IPS-18c (cell line): ENCODE measurements around the gene ZNF213.

ENCODE experiments used
- H3K4me3 ChIP-seq: 2 replicates; pipeline ENCODE4 v1.7.0; 2013; ENCODE audit warnings: low read depth, mild to moderate bottlenecking, low read length, moderate library complexity; ENCODE audit not compliant: insufficient read depth
- H3K9me3 ChIP-seq: one replicate; pipeline ENCODE4 v1.6.1; 2013; ENCODE audit warnings: mild to moderate bottlenecking, low read length, moderate library complexity; ENCODE audit not compliant: control insufficient read depth, insufficient read depth

Gene ZNF213

GRCh38 chr16:3098459-3099394, 36.1 kb upstream of the ZNF213 start, which contains the start of gene ZSCAN10:
ZSCAN10 (minus strand) TSS chr16:3099294; CDS start chr16:3092937, 6,357 bp downstream.
- Histone ChIP-seq H3K9me3 (no peaks in the 10 kb centered on the region), H3K4me3 (peak within 1 kb of the TSS; percentile 95)

DNA sequence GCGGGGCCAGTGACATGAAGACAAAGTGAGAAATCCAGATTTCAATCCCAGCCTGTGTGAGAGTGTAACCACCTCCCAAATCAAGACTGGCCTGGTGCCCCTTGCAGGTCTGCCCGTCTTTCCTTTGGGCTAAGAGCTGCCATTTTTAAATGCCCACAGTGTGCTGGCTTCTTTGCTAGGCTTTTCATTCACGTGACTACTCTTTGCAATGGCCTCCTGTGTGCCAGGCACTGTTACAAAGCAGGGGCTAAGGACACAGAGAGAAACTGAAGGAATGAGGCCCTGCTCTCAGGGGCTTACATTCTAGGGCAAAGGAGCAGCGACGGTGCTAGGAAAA, 35.5 kb upstream of the ZNF213 start:
- peak overlapping the region; percentile 95 for H3K4me3 ChIP-seq
- no peaks in the 10 kb centered on the region for H3K9me3 ChIP-seq

DNA sequence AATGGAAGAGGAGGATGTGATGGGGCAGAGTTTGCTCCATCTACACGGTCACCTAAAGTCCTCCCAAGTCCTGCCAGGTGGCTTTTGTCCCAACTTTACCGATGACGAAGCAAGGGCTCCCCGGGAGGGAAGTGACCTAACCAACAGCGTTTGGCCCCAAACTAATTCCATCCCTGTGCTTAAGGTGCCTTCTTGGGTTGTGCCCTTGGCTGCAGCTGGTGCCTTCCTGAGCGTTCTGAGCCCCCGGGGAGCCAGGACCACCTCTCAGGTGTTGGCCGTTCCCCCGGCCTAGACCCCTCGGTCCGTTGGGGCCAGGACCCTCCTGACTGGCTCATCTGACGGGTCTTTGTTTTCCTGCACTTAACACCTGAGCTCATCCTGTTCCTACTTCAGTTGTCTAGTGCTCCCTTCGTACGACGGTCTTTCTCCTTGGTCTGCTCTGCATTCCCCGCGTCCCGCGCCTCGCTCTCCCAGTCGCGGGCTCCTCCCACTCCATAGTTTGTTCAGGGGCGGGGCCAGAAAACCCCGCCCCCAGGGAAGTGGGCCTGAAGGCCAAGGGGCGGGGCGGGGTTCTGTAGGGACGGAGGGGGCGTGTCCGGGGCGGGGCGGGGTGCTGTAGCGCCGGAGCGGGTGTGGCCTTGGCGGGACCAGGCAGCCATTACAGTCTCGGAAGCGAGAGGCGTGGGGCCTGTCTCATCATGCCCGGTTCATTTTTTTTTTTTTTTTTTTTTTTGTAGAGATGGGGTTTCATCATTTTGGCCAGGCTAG, 34.9 kb upstream of the ZNF213 start:
- peak overlapping the region; percentile 95 for H3K4me3 ChIP-seq
- H3K9me3 ChIP-seq = no peaks in the 10 kb centered on the region

DNA sequence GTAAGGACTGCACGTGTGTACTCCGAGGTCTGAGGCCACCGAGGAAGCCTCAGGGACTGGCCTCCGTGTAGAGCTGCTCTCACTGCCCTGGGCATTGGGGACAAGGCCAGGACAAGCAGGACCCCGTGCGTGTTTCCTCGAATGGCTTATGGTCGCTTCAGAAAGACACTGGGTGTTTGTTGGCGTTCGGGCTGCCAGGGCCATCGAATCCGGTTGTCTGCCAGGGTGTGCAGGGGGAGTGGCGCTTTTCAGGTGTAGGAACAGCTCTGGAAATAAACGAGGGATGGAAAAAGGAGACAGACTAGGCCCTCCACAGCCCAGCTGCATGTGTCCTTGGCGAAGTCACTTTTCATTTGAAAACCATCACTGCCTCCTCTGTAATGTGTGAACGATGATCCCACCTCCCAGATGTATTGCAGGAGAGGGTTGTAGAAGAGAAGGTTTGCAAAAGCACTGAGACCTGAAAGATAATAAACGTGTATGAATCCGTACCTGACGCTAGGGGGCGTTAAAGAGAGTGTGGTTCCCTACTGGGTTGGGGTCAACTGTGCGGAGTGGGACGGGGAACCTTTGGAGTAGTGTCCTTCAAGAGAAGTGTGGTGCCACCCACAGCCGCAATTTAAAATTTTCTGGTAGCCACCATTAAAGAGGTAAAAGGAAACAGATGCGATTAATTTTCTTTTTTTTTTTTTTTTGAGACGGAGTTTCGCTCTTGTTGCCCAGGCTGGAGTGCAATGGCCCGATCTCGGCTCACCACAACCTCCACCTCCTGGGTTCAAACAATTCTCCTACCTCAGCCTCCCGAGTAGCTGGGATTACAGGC, 33.6 kb upstream of the ZNF213 start:
- H3K9me3 ChIP-seq = no peaks in the 10 kb centered on the region
- H3K4me3 ChIP-seq = no peak overlapping the region

GRCh38 chr16:3101841-3102470, 32.9 kb upstream of the ZNF213 start:
- Histone ChIP-seq H3K4me3 (no peak overlapping the region; the same call in 1 of the 2 replicates), H3K9me3 (no peaks in the 10 kb centered on the region)

DNA sequence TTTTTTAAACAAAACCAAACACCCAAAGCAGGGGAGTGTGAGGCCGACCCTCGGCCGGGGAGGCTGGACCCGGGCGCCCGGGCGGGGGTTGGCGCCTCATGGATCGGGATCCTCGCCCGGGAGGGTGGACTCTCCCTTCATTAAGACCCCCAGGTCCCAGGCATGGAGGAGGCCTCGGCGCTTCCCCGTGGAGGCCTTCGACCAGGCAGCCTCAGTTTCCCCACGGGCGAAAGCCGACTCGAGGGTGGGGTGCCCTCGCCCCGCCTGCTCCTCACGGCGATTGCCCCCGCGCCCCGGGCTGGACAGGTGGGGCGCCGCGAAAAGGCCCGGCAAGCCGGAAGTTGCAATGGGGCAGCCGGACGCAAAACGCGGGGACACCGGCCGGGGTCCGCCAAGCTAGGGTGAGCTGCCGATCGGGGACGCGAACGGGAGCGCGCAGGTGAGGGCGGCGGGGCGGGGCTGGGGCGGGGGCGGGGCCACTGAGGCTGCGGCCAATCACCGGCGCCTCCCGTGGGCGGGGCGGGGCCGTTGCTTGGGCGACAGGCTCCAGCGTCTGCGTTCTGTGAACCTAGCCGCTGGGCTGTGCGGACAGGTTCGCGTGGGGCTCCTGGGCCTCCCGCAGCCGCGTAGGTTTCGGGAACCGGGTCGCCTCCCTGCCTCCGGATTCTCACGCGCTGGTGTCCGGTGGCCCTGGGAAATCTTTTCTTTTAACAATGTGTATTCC, 28.5 kb upstream of the ZNF213 start:
- H3K4me3 ChIP-seq = peak overlapping the region; percentile 81
- peaks cover 3% of the 10 kb centered on the region for H3K9me3 ChIP-seq

DNA sequence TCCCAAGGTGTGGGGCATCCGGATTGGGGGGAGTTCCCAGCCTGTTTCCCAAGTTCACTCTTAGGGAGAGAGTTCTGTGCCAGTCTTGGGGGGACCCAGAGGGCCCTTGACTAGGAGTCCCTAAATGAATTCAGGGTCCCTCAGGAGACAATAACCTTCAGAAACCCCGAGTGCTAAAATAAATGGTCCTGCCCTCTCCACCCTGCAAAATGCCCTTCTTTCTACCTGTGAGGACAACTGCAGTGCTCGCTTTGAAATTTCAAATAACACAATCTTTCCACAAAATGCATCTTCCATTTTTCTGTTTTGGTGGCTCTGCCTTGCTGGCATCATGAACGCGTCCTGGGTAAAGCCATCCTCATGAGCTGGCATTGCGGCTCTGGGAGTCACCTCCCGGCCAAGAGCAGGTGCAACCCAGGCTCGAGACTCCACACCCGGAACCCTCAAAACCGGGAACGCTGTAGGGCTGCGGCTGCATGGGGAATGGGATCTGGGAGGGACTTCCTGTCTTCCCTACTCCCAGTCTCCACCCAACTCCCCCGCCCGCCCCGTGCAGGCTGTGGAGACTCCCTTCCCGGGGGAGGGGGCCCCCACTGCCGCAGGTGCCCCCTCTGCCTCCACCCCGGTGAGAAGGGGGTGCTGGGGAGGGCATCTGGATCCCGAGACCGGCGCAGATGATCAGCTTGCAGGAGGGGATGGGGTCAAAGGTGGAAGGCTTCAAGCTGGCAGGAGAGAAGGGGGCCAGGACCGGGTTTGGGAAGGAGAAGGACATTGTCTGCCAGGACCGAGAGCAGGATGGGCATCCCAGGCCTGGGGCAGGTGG, 22.6 kb upstream of the ZNF213 start, which contains the start of gene ZNF205:
ZNF205 (plus strand) TSS at position 529 of the 823 bp plus-strand sequence. CDS start 845 bp downstream, outside the sequence.
- Histone ChIP-seq H3K9me3 (peaks cover 3% of the 10 kb centered on the region), H3K4me3 (peak within 1 kb of the TSS; percentile 100)

DNA sequence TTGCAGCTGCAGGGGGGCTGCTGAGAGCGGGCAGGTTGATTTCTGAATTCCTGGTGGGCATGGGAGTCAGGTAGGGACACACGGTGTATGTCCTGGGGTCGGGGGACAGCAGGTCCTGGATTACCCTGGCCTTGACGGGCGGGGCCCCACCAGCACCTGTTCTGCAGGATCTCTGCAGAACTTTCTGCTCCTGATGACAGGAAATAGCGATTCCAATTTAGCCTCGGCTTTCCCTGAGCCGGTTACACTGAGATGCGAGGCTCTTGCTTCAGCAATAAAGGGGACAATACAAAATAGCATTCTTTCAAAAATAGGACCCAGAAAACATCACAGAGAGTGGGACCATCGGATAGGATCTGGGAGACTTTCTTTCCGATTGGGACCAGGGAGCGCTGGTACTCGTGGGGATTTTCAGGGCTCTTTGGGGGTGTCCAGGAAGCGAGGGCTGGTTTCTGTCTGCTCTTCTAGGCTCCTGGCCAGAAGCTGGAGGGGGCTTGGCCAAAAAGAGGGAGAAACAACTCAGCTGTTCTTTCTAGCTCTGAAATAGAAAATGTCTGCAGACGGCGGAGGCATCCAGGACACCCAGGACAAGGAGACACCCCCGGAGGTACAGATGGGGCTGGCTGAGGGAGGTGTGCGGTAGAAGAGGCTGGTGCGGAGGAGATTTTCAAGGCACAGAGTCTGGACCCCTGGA, 21.8 kb upstream of the ZNF213 start:
- Histone ChIP-seq H3K4me3 (peak overlapping the region; percentile 100), H3K9me3 (peaks cover 3% of the 10 kb centered on the region)

DNA sequence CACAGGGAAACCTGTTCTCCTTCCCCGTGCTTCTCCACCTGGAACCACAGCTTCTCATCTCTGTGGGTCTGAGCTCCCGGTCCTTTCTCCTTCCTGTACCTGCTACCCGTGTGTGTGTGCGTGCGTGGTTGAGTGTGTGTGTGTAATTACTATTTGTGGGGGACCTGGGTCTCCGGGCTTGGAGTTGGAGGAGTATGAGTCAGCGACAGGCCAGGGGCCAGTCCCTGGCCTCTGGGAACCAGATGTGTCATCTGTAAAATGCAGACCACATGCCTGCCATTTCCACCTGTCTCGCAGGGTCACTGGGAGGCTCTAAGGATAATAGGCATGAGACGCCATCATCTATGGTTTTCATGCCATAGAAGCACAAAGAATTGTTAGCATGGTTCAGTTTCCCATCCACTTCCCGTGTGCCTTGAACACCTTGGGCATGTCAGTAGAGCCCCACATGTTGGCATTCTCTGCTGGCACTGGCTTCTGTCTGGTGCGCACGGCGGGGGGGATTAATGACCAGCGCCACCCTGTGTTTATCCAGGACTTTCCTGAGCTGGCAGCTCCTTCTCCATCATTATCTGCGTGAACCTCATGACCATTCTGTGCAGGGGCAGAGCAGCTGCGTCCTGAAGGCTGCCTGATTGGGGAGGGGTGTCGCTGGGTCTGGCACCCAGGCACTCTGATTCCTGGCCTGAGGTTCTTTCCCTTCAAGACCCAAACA, 20.9 kb upstream of the ZNF213 start:
- peaks cover 3% of the 10 kb centered on the region for H3K9me3 ChIP-seq
- H3K4me3 ChIP-seq = peak overlapping the region; percentile 100; the same call in 1 of the 2 replicates

GRCh38 chr16:3115003-3115402, 19.8 kb upstream of the ZNF213 start:
- Histone ChIP-seq H3K9me3 (no peaks in the 10 kb centered on the region), H3K4me3 (no peak overlapping the region)

DNA sequence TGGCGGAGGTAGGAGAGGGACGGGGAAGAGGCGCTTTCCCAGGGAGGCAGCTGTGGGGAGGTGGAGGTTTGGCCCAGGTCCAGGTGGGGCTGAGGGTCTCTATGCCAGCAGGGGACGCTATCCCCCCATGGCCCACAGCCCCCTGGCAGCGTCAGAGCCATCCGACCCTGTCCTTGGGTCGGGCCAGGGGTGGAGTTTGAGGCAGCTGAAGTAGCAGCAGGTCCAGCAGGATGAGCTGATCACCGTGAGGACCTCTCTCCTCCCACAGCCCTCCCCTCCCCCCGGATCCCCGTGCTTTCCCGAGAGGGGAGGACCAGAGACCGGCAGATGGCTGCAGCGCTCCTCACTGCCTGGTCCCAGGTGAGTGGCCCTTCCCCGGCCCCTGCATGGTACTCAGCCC, 19.3 kb upstream of the ZNF213 start:
- H3K9me3 ChIP-seq = no peaks in the 10 kb centered on the region
- no peak overlapping the region for H3K4me3 ChIP-seq

GRCh38 chr16:3118204-3118790, 16.5 kb upstream of the ZNF213 start:
- no peak overlapping the region for H3K4me3 ChIP-seq
- H3K9me3 ChIP-seq = no peaks in the 10 kb centered on the region

GRCh38 chr16:3118846-3119245, 16.0 kb upstream of the ZNF213 start:
- no peak overlapping the region for H3K4me3 ChIP-seq
- H3K9me3 ChIP-seq = no peaks in the 10 kb centered on the region

GRCh38 chr16:3119286-3119685, 15.5 kb upstream of the ZNF213 start:
- Histone ChIP-seq H3K4me3 (no peak overlapping the region), H3K9me3 (no peaks in the 10 kb centered on the region)
